Activated naive CD4-positive, alpha-beta T cell treated with anti-CD3 and anti-CD28 coated beads, Interleukin-2, amount 50 U/mL, for 16 hours (primary cell): ENCODE results near the gene ADARB1.

ENCODE experiments used
- DNase-seq: peaks from one replicate; pipeline ENCODE4 v3.0.0-alpha.2; 2020

Gene ADARB1

DNA sequence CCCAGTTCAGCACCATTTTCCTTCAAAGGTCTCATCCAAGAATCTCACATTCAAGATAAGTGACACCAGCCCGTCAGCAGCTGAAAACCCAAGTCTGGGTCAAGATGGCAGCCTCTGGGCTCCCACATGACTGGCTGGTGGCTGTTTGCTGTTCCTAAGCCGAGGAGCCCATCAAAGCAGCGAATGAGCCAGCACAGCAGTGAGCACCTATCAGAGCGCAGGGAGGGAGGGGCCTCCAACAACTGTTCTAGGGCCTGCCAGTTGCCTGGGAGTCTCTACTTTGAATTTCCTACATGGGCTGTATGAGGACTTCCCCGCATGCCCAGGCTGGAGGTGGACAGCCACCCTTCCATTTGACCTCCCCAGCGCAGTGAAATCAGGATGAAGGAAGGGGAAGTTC lies 102.7 kb downstream of the ADARB1 start:
- no peak for DNase-seq

DNA sequence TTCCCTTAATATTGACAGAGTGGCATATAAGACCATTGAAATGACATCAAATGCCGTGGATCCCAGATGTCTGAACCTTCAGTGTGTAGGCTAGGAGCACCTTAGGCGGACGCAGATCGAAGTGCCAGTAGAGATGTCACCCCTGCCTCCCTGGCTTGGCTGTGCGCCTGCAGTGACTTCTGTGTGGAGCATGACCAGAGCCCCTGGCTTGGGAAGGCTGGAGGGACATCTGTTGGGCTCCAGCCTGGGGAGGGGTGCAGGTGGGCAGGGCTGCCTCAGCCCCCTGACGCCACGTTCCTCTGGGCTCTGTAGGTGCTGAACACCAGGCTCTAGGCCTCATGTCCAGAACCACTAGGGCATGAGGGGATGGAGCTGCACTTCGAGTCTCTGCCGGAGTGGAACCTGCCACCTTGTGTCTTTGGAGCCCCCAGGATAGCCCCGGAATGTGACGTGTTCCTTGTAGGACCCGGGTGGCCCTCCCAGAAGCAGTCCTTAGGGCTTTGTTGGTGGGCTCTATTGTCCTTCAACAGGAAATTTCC lies 103.8 kb downstream of the ADARB1 start:
- no peak for DNase-seq

DNA sequence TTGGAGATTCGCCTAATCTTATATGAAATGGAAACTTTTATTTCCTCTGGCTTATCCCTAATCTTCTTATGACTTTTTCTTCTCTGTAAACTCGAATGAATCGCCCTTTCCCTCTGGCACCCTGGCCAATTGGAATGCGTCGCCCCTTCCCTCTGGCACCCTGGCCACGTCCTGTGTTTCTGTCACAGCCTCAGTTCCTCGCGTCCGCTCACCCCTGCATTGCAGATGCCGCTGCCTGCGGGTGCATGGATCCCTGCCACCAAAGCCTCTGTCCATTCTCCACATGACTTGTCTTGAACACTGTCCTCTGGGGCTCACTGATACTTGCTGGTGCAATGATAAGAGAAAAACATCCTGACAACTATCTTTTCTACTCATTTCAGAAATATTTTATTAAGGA lies 104.6 kb downstream of the ADARB1 start:
- no peak for DNase-seq

DNA sequence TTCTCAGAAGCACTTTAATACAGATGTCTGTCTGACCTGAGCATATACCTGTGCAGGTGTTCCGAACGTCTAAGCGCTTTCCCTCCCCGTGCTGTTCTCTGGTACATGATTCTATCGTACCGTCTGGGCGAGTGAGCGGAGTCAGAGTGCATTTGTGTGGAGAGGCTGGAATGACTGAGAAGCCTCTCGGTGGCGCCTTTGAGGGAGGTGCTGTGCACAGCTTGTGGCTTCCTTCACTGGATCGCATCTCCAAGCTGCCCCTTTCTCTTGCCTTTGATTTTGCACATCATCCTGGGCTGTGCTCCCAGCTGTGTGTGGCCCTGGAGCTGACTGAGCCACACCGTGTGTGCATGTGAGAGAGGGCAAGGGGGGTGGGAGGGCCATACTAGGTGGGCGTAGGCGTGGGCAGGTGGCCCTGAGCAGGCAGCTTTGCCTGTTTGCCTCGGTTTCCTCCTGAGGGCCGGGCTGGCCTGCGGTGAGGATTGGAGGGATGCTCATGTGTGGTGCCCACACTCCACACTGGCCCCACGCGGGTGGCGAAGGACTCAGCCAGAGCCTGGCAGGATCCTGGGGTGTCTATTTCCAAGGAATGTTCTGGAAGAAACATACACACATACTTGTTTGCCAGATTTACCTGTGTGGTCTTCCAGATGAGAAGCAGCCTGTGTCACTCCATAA lies 105.3 kb downstream of the ADARB1 start:
- no peak for DNase-seq

DNA sequence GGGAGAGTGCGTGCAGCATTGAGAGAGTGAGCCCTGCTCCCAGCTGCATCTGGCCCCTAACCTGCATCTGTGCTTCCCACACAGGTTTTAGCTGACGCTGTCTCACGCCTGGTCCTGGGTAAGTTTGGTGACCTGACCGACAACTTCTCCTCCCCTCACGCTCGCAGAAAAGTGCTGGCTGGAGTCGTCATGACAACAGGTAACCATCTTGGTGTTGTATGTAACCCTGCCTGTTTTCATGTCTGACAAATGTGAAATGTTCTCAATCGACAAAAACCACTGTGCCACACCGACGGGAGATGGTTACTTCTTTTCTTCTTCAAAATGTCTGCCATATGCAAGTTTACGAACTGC lies 105.8 kb downstream of the ADARB1 start:
- no peak for DNase-seq

DNA sequence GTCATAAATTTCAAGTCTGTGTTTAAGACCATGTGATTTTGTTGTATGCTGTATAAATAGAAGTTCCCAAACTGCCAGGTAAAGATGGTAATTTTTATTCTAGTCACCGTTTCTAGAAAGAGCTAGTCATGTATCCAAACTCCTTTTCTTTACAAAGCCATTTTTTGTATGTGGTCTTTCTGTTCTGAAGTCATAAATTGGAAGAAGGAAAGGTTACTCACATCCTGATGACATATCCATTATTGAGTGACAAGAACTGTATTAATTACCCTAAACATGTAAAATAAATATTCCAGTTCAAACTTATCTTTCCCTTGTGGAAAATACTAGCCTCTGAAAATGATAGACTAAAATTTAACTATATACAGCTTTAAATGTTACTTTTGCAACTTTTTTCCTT lies 108.6 kb downstream of the ADARB1 start:
- no peak for DNase-seq

DNA sequence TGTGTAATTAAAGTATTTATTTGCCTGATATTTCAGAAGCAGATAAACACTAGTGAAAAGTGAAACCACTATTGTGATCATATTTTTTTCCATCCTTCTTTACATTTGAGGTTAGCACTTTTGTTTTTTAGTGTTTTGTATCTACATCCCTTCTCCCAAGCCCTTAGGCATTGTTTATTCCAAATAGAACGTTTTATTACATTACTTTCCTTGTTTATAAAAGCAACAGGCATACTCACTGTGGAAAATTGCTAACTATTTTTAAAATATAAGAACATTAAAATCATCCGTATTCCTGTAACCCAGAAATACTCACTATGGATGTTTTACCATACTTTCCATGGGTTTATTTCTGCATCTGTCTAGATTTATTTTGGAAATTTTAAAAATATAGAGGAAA lies 109.5 kb downstream of the ADARB1 start:
- no peak for DNase-seq

DNA sequence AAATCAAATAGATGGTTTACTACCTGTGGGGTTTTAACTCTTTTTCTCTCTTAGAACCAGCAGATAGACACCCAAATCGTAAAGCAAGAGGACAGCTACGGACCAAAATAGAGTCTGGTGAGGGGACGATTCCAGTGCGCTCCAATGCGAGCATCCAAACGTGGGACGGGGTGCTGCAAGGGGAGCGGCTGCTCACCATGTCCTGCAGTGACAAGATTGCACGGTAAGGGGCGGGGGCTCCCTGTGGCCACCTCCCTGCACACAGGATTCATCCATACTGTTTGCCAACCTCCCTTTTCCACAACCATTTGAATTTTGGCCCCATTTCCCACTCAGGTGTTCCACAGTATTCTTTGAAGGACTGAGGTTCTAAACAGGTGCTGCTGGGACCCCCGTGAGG lies 110.5 kb downstream of the ADARB1 start:
- DNase-seq, result no peak

DNA sequence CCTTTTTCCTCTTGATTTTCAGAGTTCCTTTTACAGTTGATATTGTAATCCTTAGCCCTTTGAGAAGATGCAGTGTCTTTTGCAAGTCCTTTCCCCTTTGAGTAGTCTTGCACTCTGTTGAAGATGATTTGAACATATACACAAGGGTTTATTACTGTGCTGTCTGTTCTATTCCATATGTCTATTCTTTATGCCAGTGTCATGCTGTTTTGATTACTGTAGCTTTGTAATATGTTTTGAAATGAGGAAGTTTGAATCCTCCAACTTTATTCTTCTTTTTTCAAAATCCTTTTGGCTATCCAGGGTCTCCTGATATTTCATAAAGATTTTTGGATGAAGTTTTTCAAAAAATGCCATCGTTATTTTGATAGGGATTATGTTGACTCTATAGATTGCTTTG lies 112.3 kb downstream of the ADARB1 start:
- DNase-seq, result no peak

DNA sequence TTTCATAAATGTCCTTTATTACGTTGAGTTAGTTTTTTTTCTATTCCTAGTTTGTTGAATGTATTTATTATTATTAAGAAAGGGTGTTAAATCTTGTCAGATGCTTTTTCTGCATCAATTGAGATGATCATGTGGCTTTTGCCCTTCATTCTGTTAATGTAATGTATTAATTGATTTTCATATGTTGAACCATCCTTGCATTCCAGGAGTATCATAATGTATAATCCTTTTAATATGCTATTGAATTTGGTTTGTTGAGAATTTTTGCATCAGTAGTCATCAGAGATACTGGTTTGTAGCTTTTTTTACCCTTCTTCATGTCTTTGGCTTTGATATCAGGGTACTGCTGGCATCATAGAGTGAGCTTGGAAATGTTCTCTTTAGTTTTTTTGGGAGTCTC lies 113.3 kb downstream of the ADARB1 start:
- no peak for DNase-seq

DNA sequence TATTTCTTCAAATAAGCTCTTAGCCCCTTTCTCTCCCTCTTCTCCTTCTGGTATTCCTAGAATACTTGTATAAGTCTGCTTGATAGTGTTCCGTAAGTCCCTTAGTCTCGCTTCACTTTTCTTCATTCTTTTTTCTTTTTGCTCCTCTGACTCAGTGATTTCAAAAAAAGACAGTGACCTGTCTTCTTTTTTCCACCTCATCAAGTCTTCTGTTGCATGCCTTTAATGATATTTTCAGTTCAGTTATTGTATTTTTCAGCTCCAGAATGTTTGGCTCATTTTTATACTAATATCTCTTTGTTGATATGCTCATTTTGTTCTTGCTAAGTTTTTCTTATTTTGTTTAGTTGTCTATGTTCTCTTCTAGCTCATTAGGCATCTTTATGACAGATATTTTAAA lies 115.6 kb downstream of the ADARB1 start:
- no peak for DNase-seq

DNA sequence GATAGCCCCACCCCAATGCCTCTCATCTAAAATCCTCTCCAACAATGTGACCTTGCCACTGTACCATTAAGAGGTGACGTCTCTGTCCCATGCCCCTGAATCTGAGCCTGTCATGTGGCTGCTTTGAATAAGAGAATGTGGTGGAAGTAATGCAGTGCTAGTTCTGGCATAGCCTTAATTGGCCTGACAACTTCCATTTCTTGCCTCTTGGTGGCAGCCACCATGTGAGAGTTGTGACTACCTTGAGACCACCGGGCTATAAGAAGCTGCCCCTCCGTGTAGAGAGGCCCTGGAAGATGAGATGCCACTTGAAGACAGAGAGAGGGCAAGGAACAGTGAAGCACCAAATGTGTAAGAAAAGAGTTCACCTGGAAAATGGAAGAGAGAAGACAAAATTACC lies 118.0 kb downstream of the ADARB1 start:
- DNase-seq, result no peak

DNA sequence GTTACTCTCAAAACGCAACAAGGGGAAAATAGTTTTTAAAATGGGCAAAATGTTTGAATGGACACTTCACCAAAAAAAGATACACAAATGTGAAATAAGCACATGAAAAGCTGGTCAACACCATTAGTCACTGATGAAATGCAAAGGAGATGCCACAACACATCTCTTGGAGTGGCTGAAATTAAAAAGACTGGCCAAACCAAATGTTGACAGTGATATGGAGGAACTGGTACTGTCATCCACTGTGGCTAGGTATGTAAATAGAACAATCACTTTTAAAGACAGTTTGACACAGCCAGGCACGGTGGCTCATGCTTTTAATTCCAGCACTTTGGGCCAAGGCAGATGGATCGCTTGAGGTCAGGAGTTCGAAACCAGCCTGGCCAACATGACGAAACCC lies 122.2 kb downstream of the ADARB1 start:
- no peak for DNase-seq

DNA sequence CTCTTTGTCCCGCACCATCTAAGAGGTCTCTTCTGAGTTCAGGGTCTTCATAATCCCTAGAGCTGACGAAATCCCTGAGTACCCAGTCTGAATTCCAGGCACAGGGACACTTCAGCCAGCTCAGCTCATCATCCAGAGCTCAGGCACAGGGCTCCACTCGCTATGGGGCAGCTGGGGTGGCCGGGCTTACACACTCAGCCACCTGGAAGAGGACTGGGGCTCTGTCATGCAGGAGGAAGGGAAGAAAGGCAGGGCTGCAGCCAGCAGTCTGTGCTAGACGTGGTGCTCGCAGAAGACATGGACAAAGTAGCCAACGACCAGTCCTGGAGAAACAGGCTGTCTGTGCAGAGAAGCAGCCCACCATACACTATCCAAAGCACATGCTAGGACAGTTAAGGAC lies 124.8 kb downstream of the ADARB1 start:
- no peak for DNase-seq

DNA sequence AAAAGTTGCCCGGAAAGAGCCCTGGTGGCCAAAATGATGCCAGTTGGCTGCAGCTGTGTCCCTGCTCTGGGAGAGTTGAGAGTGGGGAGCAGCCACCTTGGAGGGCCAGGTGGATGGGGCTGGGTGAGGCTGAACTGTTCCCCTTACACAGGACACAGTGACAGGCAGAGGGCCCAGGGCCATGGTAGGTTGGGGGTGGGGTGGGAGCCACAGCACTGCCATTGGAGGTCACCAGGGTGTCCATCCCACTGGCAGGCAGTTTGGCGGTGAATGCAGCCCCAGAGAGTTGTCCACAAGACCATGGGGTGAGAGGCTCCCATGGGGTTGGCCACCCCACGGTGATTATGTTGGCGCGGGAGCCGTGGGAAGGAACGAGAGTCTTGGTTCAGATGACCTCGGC lies 125.7 kb downstream of the ADARB1 start:
- no peak for DNase-seq

DNA sequence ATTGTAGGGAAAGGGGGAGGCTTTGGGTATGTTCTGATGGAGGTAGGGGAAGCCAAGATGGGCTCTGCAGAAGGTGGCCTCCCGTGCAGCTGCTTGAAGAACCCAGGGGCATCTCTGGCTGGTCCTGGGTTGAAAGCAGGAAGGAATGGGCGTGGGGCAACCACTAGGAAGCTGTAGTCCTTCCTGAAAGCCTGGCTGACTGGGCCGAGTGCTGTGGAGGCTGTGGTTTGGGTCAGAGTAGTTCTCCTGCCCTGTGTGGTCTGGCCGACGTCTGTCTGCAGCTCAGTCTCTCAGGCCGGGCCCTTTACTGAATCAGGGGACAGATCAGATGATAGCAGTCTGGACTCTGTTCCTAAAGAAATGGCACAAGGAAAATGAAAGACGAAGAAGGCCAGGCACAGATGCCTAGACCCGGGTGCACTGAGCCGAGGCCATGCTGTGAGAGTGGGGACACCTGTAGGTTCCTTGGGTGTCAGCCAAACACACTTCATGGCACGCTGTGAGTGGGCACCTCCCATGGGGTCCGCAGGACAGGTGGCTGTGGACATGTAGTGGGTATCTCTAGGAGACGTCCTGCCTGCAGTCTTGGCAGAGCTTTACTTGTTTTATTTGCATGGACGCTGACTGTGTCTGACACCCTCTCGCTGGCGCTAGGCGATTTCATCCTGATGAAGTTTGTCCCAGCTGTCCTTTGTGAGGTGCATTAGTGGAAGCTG lies 126.4 kb downstream of the ADARB1 start:
- no peak for DNase-seq

DNA sequence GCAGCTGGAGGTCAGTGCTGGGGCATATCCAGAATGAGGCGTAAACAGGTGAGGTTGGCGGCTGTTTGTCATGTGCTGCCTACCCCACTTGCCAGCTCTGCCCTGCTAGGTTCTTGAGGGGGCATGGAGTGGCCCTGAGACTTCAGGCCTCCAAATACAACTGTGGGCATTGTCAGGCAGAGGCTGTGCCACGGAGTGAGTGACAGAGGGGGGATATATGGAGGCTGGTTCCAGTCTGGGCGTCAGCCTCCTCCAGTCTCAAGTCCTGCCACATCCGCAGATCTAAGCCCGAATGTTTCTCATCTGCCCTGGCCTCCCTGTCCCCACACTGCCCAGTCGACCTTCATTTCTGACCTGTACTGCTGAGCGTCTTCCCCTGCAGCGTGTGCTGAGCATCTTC lies 128.0 kb downstream of the ADARB1 start:
- no peak for DNase-seq

DNA sequence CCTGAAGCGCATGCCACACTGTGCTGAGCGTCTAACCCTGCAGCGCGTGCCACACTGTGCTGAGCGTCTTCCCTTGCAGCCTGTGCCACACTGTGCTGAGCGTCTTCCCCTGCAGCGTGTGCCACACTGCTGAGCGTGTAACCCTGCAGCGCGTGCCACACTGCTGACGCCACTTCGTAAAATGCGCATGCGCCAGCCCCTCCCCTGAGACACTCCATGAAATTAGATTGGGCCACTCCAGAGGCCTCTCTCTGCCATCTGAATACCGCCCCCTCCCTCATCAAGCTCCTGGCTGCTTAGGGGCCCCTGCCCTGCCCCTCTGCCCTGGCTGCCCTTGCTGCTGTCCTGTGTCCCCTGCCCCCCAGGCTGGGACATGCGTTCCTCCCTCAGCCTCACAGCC lies 128.5 kb downstream of the ADARB1 start:
- DNase-seq, result no peak

DNA sequence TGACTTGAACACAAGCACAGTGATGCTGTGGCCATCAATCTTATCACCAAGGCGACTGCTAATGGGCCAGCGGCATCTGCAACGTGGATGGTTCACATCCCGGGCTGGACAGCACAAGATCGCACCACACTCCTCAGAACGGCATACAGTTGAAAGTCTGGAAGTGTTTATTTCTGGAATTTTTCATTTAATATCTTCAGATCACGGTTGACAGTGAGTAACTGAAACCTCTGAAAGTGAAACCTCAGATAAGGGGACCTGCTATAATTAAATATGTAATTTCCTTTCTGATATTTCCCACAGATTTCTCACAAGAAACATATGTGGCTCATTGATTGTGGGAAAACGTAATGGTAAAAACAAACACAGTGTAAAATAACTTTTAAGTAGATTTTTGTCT lies 129.6 kb downstream of the ADARB1 start:
- DNase-seq, result no peak

DNA sequence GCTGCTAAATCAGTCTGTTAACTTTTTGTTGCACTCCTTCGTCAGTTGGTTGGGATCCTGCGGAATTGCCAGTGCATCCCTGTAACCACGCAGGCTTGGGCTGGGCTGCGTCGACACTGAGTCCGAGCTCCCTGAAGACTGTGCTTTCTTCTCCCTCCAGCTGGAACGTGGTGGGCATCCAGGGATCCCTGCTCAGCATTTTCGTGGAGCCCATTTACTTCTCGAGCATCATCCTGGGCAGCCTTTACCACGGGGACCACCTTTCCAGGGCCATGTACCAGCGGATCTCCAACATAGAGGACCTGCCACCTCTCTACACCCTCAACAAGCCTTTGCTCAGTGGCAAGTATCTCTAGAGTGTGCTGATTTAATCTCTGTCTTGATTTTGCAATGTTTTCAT lies 130.0 kb downstream of the ADARB1 start:
- DNase-seq, result no peak

DNA sequence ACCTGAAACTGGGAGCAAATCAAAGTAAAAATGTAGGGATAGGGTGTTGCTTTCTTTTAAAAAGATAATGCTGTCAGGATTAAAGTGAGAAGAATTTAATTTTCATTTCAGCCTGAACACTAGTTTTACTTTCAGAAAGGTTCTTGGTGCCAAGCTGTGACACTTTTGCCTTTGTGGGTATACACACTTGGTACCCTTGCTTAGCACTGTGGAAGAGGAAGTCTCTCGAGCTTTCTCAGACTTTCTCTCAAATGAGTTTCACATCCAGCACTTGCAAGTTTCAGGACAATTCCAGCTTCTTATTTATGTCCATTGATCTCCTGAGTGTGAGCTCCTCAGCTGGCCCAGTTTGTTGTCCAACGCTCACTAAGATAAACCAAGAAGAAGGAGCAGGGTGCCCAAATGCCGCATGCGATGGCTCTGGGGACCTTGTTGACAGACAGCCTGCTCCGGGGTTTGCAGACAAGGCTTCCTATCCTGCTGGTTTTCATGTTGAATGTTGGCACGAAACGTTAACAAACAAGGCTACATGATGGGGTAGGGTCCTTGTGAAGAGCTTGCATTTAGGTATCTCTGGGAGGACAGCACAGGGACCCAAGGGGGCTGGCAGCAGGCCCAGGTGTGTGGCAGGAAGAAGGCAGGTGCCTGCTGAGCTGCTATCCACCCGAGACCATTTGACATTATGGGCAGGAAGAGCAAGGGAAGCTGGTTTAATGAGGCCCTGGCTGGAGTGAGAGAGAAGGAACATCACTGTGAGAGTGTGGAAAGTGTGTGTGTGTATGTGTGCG lies 133.7 kb downstream of the ADARB1 start:
- no peak for DNase-seq

DNA sequence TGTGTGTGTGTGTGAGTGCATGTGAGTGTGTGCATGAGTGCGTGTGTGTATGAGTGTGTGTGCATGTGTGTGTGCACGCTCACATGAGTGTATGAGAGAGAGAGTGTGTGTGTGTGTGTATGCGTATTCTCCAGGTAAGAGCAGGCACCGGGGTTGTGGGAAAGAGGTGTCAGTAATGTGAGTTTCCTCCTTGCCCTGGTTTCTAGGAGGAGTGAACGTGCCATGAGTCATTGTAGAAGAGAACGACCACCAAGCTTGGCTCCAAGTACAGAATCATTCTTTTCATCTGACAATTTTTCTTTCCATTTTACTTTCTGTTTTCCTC lies 134.2 kb downstream of the ADARB1 start:
- DNase-seq, result no peak

DNA sequence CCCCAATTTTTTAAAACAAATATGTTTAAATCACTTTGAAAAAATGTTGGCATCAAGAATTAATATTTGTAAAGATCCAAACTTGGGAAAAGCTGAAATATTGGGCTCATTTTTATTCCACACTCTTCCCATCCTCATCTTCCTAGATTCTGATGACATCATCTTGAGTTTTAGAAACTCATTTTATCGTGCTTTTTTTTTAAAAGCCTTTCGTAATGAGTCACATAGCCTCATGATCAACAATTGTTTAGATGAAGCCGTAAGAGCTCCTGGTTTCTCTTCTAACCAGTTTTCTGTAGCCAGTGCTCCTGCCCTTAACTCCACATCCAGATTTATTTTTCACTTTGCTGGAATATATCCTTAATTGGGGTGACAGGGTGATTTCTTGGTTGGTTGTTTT lies 134.7 kb downstream of the ADARB1 start:
- DNase-seq, result no peak

DNA sequence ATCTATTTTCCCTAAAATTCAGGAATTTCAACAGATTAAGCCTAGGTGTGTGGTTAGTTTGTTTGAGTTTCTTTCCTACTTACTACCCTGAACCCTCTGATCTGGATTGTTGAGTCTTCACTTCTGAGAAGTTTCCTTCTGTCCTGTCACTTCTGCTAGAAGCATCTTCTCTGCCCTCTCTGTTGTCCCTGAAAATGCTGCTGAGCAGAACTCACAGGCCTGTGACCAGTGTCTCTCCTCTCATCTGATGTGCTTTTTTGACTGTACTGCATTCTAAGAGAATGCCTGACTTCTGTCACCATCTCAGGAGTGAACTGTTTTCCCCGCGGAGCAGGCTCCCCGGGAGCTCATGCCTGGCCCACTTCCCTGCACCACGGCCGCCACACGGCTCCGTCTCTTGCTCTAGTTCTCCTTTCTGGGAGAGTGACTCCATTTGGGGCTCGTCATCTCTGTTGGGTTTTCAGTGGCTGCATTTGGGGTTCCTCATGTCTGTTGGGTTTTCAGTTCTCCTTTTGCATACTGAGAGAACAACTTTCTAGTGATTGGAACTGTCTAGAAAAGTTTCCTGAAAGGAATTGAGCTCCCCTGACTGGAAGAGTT lies 135.4 kb downstream of the ADARB1 start:
- no peak for DNase-seq
